GM13976 (cell line): ENCODE results near the gene MEX3A.

Source experiments
- DNase-seq: peaks from one replicate; pipeline ENCODE4 v3.0.0; 2012; ENCODE audit warnings: low spot score
- CTCF ChIP-seq: IDR thresholded peaks from 2 replicates; pipeline ENCODE4 v1.5.1; 2012; ENCODE audit warnings: borderline replicate concordance, mild to moderate bottlenecking; ENCODE audit not compliant: insufficient read depth; ENCODE audit errors: extremely low read depth, missing control alignments, control extremely low read depth
- in situ Hi-C: fragments of 300-500 bp; cut with MboI; formaldehyde crosslinking; loops from one replicate; pipeline ENCODE4 v1.12.0; 2022; ENCODE audit warnings: low sequenced_read_pairs, mixed read lengths, inconsistent platforms; ENCODE audit not compliant: unreplicated experiment

The MEX3A gene

DNA sequence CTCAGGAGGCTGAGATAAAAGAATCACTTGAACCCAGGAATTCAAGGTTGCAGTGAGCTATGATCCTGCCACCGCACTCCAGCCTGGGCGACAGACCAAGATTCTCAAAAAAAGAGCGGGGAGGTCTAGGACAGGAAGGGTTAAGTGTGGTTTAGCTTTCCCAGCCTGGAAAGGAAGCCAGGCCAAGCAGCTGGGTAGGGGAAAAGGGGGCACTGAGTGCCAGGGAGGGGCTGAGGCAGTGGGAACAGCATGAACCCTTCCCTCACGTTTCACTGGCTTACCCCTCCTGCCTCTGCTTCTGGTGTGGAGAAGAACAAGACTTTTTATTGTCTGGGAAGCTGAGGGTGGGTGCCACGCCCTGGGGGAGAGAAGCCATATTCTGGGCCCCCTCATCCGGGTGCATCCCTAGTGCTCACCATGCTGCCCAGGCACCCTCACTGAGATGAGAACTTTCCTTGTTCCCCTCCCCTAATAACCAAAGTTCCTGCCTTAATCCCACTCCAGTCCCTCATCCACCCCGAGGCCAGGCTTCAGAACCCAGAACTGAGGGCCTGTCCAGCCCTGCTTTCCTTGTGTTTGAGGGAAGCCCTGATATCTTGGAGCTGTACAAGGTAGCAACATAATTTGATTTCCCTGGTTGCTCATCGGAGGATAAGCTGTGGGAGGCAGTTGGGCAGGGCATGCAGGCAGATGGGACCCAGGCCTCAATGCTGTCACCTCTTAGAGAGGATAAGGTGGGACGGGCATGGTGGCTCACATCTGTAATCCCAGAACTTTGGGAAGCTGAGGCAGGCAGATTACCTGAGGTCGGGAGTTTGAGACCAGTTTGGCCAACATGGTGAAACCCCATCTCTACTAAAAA, 30.2 kb upstream of the MEX3A start:
- DNase-seq = no peak
- in situ Hi-C loops = no loop called here
- no peak for TF ChIP-seq CTCF

- TF ChIP-seq CTCF = no peak
- DNase-seq = no peak
- in situ Hi-C loops = no loop called here
Observed at GRCh38 chr1:156111355-156111962, 29.2 kb upstream of the MEX3A start.

GRCh38 chr1:156110252-156110651, 28.0 kb upstream of the MEX3A start:
- no peak for TF ChIP-seq CTCF
- in situ Hi-C loops = no loop called here
- DNase-seq = no peak

- in situ Hi-C loops = no loop called here
- no peak for DNase-seq
- no peak for TF ChIP-seq CTCF
Observed at GRCh38 chr1:156108664-156109241, 26.5 kb upstream of the MEX3A start.

DNA sequence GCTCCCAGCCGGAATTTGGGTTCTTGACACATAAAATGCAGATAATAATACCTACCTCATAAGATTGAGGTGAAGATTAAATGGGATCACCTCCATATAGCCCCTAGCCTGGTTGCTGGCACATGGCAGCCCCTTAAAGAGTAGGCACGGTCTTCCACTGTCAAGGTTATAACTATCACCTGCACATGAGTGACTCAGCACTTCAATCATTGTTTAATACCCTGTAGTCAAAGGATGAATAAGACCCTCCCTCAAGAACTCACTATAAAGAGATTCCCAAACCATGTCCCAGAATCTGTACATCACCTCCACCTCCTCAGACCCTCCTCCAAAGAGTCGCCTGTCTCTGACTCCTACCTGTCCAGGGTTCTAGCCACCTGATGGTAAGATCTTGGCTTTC, 25.8 kb upstream of the MEX3A start:
- no peak for TF ChIP-seq CTCF
- in situ Hi-C loops = no loop called here
- DNase-seq = no peak

GRCh38 chr1:156106624-156107488, 24.6 kb upstream of the MEX3A start:
- in situ Hi-C loops = no loop called here
- TF ChIP-seq CTCF = no peak
- DNase-seq = no peak
